Ovary (tissue), 3 donors: ENCODE measurements around the gene ANGPTL8.

ENCODE experiments used
- CTCF ChIP-seq, 3 donors: fragments of 450-650 bp in 2 of 3; fragments of 200-600 bp in 1 of 3; IDR thresholded peaks; one replicate each; pipeline versions ENCODE4 v1.5.1 to v1.8.0; 2016 to 2022; ENCODE audit warnings: antibody characterized with exemption in 3 of 3, mild to moderate bottlenecking in 1 of 3
- EP300 ChIP-seq: sonication (generic); formaldehyde crosslinking; IDR thresholded peaks from one replicate; pipeline ENCODE4 v1.6.1; 2017; ENCODE audit warnings: antibody characterized with exemption
- POLR2A ChIP-seq: fragments of 450-650 bp; IDR thresholded peaks from one replicate; pipeline ENCODE4 v1.6.1; 2017; ENCODE audit warnings: antibody characterized with exemption, mild to moderate bottlenecking, moderate library complexity
- donor health status: DM: no; HTN: no; CAD: no.

GRCh38 chr19:11247391-11247790 lies 8.0 kb downstream of the ANGPTL8 start:
- TF ChIP-seq CTCF (IDR thresholded peaks at IDR 0.05) (no peak), EP300 (no peak), POLR2A (no peak)
